HTERT RPE-1 (cell line): ENCODE measurements around the gene HPSE2.
"Not testable (repeated sequence)": the region's sequence is repeated elsewhere in the genome, so short reads cannot be mapped to it uniquely, and the experiment has no call there.

ENCODE experiments used
- in situ Hi-C: fragments of 300-500 bp; cut with MboI; formaldehyde crosslinking; loops from 4 replicates; pipeline ENCODE4 v1.14.3; 2020; ENCODE audit warnings: low sequenced_read_pairs

HPSE2 gene

DNA sequence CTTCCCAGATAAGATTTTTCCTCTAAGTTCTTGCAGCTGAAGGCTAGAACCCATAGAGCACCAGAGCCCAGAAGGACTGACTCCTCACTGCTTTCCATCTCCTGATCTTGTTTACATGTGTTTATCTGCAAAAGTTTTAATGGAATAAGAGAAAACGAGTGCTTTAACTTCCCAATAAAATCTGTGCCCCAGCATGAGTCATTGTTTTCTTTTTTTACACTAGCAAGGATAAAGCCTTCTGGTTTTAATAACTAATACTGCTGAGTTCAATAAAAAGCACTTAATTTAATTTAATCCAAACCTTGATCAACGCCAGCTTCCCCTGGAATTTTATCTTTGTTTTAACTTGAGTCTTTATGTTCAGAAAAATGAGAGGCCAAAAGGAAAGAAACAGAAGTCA, 227.6 kb downstream of the HPSE2 start:
- in situ Hi-C loops: no loop called here

DNA sequence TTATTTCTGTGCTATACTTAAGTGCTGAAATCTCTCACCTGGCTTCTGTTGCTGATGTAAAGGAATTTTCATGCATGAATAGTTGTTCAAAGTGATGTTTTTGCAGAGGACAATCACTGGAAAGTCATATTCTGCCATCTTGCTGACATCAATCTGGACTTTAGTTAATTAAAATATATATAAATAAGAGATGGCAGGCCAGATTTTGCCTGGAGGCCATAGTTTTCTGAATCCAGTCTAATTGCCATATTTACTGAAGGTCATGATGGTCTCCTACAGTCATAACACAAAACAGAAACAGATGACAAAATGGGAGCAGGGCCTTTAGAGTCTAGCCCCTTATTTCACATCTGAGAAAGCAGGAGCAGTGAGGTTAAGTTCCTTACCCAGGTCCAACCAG, 228.2 kb downstream of the HPSE2 start:
- in situ Hi-C loops: no loop called here

DNA sequence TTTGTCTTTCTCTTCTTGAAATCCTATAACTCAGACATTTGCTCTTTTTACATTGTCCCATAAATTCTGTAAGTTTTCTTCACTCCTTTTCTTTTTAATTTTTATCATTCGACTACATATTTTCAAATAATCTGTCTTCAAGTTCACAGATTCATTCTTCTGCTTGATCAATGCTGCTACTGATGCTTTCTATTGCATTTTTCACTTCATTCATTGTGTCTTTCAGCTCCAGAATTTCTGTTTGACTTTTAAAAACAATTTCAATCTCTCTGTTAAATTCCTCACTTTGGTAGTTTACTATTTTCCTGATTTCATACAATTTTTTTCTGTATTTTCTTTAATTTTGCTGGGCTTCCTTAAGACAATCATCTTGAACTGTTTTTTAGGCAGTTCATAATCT, 230.4 kb downstream of the HPSE2 start:
- in situ Hi-C loops: no loop called here

DNA sequence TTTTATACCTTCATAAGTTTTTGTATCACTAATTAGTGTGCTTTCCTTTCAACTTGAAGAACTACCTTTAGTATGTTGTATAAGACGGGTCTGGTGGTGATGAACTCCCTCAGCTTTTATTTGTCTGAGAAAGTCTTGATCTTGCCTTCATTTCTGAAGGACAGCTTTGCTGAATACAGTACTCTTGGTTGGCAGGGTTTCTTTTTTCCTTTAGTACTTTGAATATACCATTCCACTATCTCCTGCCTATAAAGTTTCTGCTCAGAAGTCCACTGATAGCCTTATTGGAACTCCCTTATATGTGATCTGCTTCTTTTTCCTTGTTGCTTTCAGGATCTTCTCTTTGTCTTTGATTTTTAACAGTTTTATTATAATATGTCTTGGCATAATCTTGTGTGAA, 230.9 kb downstream of the HPSE2 start:
- in situ Hi-C loops: no loop called here

DNA sequence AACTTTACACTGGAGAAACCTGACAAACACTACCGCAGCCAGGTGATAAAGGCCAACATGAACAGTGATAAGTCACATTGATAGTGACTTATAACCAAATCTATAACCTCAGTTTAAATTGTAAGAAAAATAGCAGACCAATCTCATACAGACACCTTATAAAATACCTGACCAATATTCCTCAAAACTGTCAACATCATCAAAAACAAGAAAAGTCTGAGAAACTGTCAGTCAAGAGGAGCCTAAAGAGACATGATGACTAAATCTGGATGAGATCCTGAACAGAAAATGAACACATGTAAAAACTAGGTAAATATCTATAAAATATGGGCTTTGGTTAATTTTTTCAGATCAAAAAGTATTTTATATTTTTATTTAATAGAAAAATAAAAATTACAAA, 233.3 kb downstream of the HPSE2 start:
- in situ Hi-C loops: no loop called here

DNA sequence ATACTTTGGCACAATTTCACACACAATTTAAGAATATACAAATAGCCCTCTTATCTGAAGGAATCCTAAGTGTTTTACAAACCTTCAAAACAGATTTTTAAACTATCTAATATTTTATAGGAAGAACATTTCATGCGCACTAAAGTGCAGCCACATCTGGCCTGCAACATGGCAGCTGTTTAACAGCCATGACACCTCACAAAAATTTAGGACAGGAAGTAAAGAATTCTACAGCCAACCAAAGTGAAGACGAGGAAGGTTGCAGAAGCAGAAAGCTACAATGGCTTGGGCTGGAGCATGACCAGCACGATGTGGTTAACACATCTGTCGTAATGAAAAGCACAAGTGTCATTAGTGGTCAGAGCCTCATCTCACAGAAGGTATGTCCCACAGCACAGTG, 238.1 kb downstream of the HPSE2 start:
- in situ Hi-C loops: no loop called here

DNA sequence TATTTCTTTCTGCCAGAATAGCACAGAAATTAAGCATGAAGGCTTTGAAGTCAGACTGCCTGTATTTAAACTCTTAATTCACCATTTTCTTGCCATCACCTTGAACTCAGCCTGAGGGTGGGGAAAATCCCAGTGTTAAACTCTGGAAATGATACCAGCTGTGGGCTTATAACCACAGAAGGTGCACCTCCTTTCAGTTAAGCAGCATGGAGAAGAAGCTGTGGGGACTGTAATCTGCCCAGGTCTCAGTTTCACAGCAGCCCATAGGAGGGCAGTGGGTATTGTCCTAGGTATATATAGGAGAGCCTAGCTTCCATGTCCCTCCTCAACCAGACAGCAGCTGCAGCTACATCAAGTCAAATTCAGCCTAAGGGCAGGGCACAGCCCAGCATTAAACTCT, 241.6 kb downstream of the HPSE2 start:
- in situ Hi-C loops: no loop called here

DNA sequence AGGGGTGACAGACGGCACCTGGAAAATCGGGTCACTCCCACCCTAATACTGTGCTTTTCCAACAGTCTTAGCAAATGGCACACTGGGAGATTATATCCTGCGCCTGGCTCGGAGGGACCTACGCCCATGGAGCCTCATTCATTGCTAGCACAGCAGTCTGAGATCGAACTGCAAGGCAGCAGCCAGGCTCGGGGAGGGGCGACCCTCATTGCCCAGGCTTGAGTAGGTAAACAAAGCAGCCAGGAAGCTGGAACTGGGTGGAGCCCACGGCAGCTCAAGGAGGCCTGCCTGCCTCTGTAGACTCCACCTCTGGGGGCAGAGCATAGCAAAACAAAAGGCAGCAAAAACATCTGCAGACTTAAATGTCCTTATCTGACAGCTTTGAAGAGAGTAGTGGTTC, 251.9 kb downstream of the HPSE2 start:
- in situ Hi-C loops: not testable (repeated sequence)

DNA sequence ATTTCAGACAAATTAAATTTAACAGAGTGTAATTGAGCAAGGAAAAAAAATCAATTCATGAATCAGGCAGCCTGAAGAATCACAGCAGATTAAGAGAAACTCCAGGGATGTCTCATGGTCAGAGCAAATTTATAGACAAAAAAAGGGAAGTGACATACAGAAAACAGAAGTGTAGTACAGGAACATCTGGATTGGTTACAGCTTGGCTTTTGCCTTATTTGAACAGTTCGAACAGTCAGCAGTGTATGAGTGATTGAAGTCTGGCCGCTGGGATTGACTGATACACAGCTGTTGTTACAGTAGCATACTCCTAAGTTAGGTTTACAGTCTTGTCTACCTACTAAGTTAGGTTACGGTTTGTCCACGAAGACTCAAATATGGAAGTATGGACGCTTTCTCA, 255.3 kb downstream of the HPSE2 start:
- in situ Hi-C loops: no loop called here

DNA sequence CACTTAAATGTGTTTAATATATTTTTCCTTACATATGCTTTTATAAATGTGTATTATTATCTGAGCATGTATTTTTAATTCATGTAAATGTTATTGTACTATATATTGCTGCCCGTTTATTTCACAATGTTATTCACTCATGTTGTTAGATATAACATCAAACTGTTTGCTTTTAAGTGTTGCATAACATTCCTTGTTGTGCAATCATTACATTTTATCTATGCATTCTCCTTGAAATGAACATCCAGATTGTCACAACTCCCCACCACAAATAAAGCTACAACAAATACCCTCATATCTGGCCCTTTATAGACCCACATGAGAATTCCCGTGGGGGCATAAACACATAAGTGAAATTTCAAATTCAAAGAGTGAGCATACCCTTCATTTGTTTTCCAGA, 264.2 kb downstream of the HPSE2 start:
- in situ Hi-C loops: no loop called here

DNA sequence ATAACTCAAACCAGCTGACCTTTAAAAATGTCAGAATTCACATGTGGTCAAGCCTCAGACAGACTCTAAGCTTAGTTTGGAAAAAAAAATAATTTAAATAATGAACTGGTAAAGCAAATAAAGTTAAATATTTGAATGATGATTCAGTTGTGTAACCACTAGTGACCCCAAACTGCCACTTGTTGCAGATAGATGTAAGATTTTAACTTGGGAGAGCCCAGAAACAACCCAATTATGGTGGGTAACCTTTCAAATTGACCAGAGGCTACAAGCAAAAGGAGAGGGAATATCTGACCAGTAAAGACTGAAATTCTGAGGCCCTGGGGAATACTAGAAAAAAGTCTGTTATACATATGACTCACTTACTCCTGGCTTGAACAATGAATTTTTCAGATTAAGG, 268.1 kb downstream of the HPSE2 start:
- in situ Hi-C loops: no loop called here

DNA sequence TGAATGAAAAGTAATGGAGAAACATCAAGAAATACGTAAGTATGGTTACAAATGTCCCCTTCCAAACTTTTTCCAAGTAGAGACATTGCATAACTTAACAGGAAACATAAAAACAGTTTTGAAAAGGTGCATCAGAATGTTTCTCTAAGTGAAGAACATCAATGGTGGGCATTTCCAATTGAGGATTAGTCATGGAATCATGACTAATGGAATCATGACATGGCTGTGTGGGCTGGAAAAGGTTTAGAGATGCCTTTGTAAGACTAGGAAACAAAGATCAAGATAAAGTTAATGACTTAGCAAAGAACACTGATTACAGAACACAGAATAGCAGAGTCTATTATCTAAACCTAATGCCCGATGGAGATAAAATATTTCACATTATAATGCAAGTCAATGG, 272.0 kb downstream of the HPSE2 start:
- in situ Hi-C loops: no loop called here

DNA sequence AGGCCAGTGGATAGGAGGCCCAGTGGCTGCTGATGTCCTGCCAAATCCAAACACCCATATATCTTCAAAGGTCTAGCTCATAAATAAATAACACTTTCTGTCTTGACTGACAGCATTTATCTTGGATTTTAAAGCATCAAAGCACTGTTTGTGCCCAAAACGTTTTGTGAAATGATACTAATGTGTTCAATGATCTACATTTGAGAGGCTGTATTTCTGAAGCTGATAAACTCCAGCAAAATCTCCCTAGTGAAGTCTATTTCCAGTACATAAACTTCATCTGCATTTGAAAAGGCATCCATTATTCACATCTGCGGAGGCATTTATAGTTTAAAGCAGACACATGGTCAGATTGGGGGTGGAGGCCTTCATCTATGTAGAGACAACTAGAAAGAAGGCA, 276.3 kb downstream of the HPSE2 start:
- in situ Hi-C loops: no loop called here

DNA sequence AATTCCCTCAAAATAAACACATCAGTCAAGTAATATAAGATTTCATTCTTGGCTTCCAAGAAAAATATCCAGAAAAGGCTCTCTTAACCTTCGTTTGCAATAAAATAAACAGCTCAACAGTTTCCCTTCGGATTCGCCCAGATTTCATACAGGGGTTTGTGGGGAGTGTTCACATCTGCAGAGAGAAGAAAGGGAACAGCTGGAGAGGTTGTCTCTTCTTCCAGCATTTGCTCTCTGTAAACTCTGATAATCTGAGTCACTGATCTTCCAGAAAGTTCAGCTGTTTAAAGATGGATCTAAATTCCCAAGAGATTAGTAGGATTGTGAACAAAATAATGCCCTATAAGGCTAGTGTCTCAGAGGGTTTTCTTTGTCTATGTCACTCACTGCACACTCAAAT, 277.9 kb downstream of the HPSE2 start:
- in situ Hi-C loops: no loop called here

DNA sequence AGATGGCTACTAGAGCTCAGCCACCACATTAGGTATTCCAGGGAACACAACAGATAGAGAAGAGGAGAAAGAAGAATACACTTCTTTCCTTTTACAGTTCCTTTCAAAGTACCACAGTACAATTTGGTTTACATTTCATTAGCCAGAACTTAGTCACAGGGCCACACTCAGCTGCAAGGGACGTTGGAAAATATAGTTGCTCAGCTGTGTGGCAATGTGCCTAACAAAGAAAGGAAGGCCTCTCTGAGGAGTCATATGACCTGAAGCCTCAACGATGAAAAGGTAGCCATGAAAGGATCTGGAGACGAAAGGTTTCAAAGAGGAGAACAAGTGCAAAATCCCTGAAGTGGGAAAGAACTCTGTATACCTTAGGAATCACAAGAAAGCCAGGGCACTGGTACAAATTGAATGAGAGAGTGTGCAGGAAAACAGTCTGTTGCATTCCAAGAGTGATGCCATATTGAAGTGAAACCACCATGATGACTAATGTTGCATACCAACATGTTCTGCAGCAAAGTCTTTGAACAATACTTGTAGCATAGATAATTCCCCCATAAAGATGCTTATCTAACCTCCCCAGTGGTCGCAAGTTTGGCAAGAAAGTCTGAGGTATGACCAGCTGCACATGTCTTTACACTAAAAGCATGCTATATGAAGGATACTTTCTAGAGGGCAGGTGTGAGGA, 278.9 kb downstream of the HPSE2 start:
- in situ Hi-C loops: no loop called here

DNA sequence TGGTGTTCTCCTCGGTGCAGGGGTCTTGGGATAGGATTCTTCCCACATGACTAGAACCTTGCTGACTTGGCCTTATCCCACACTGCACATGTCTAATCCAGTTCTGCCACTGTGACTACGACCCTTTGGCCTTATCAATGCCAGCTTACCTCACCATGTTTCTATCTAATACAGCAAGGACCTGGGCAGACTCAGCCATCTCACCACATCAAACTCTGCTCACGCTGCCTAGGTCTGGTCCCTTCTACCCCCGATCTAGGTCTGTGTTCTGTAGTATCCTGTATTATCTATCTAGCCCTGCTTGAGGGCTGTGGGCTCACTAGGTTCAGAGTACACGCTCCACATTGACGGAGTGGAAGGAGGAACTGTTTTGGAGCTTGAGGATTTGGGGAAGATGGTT, 282.4 kb downstream of the HPSE2 start:
- in situ Hi-C loops: no loop called here

DNA sequence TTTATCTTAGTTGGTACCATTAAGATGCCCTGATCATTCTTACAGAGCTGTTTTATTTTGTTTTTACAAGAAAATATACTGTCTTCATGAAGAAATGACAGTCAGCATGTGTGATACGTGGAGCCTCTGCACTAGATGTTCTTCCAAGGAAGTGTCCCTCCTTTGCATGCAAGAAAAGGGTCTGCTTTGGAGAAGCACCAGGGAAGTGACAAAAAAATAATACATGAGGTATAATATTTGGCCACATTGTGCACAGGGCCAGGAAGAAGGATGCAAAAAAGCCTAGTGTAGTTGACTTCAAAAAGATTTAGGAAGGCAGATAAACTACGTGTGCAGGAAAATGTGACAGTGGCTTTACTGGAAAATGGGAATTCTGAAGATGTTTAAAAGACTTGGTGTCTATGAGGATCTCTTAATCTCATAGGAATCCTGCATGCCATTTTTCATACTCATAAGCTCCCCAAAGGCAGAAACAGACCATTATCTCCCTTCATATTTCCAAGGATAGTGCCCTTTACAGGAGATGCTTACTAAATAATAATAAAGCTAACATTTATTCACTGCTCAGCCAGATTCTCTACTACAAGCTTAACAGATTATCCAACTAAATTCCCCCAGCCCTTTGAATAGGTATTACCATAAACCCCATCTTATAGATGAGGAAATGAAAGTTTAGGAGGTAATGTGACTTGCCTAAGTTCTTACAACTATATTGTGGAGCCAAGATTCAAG, 284.2 kb downstream of the HPSE2 start:
- in situ Hi-C loops: no loop called here

DNA sequence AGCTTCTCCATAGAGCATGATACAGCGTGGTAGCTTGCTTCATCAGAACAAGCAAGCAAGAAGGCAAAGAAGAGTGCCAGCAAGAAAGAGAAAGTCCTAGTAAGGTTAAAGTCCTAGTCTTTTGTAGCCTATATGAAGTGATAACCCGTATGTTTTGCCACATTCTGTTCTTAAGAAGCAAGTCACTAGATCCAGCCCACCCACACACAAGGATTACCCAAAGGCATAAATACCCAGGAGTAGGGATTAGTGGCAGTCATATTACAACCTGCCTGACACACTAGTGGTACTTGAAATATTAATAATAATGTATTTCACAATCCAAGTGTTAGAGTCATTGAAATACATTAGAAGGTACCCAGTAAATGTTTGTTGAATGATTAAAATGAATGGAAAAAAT, 285.5 kb downstream of the HPSE2 start:
- in situ Hi-C loops: no loop called here

DNA sequence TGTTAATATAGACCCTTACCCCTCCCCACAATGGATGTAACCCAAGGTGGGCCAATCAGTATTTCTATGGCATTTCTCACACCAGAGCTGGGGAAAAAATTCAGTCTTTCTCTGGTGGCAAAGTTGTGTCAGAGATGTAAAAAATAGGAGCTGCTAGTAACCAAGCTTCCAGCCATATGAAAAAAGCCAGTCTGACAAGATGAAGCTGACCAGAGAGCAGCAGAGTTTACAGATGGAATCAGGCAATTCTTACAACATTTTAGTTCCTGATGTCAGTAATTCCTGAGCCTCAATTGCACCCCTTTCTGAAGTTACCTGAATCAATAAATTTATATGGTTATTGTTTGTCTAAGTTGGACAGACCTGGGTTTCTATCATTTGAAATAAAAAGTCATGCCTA, 286.3 kb downstream of the HPSE2 start:
- in situ Hi-C loops: no loop called here

DNA sequence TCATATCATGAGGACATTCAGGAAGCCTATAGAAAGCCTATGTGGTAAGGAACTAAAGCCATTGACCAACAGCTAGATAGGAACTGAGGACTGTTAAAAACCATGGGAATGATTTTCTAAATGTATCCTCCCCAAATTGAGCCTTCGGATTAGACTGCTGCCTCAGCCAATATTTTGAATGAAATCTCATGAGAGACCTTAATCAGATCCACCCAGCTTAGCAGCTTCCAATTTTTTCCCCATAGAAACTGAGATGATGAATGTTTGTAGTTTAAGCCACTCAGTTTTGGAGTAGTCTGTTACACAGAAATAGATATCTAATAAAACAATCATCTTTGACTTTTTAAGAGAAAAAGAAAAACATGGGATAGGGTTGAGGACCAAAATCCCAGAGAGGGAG, 292.0 kb downstream of the HPSE2 start:
- in situ Hi-C loops: no loop called here

DNA sequence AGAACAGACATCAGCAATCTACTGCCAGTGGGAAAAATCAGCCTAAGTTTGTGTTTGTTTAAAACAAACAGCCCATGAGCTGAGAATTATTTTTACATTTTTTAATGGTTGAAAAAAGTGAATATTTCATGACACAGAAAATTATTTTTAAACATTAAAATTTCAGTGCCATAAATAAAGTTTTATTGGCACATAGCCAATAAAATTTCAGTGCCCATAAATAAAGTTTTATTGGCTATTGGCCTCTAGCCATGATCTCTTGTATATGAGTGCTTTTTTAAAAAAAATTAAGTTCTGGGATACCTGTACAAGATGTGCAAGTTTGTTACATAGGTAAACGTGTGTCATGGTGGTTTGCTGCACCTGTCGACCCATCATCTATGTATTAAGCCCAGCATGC, 305.9 kb downstream of the HPSE2 start:
- in situ Hi-C loops: no loop called here

DNA sequence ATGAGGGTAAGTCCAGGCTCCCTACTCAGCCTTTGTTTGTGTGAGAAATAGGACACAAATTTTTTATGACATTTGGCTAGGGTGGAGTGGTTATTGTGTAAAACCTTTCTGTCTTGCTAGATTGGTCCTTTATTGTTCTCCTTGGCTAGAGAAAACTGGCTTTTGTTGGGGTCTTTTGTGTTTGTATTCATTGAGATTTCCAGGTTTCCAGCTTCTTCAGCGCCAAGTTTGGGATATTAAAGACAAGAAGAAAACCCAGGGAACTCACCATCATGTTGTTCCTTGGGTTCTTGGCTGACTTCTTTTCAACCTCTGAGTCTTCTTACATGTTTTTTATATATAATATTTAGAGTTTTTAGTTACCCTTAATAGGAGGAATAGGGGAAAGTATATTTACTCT, 310.0 kb downstream of the HPSE2 start:
- in situ Hi-C loops: no loop called here

DNA sequence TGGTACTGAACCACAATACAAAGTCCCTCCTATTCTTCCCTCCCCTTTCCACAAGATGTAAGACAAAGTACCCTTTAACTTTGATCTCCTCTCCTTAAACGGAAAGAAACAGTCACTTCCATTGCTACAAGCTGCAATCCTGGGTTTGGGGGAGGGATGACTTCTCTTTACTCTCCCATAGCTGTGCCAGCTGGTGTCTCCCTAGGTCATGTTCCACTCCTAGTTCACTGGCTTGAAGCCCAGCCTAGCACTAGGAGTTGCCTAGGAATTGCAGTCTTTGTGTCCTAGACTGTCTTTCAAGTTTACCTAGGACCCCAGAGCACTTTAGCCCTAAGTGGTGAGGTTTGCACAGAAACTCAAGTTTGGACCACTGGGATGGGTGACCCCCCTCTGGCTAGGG, 311.1 kb downstream of the HPSE2 start:
- in situ Hi-C loops: no loop called here
